Fibroblast of skin of back (primary cell): ENCODE results near the gene IKBKE.
"Not testable (repeated sequence)": the region's sequence is repeated elsewhere in the genome, so short reads cannot be mapped to it uniquely, and the experiment has no call there.

Source experiments
- DNase-seq: peaks from one replicate; pipeline ENCODE4 v3.0.0-alpha.2; 2013

Gene IKBKE

DNA sequence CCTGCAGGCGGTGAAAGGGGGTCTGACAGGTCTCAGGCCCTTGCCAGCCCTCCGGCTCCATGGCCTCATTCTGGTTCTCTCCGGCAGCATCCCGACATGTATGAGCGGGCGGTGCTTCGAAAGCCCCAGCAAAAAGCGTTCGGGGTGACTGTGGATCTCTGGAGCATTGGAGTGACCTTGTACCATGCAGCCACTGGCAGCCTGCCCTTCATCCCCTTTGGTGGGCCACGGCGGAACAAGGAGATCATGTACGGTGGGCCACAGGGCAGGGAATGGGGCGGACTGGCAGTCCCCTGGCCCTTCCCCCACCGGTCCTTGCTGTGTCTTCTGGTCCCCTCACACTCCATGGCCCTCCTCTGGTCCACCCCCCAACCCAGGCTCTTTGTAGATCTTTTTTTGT lies 6.3 kb downstream of the IKBKE start:
- no peak for DNase-seq

DNA sequence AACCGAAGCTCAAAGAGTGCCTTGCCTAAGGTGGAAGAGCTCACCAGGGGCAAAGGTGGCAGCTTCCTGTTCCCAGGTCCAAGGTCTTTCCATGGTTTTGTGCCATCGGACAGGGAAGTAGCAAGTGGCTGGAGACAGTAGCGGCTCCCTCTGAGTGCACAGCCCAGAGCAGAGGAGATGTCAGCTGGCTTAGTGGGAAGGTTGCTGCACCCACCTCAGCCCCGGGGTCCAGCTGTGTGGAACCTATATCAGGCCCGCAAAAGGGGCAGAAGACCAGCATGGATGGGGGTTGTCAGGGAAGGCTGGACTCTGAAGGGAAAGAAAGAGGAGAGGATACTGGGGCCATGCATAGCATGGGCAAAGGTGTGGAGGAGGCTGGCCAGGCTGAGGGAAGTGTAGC lies 6.8 kb downstream of the IKBKE start:
- no peak for DNase-seq

DNA sequence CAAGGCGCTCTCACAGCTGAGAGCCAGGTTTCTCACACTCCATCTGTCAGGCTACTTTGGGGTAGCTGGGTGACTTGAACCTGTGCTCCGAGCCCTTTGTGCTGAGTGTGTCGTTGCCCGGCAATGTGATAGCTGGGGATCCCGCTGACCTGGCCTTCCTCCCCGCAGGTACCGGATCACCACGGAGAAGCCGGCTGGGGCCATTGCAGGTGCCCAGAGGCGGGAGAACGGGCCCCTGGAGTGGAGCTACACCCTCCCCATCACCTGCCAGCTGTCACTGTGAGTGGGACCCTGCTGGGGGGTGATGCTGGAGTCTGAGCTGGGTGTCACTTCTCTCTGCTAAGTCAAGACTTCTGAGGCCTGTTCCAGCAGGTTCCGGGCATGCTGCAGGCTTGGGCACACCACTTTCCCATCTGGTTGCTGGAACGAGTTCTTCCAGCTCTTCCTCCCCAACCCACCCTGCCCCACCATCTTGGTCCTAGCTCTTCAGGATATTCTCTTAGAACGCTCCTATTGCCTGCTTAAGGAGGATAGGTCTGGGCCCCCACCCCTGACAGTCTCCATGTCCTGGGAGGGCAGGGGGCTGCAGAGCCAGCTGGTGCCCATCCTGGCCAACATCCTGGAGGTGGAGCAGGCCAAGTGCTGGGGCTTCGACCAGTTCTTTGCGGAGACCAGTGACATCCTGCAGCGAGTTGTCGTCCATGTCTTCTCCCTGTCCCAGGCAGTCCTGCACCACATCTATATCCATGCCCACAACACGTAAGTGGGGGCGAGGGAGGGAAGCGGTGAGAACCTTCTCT lies 7.5 kb downstream of the IKBKE start:
- DNase-seq, result no peak

DNA sequence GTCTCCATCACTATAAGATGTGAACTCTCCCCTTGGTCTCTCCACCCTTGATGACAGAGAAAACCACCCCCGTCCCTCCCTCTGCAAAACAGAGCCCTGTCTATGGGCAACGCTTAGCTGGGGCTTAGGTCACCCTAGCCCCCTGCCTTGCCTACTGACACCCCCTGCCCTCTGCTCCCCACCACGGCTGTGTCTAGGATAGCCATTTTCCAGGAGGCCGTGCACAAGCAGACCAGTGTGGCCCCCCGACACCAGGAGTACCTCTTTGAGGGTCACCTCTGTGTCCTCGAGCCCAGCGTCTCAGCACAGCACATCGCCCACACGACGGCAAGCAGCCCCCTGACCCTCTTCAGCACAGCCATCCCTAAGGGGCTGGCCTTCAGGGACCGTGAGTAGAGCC lies 8.5 kb downstream of the IKBKE start:
- no peak for DNase-seq

DNA sequence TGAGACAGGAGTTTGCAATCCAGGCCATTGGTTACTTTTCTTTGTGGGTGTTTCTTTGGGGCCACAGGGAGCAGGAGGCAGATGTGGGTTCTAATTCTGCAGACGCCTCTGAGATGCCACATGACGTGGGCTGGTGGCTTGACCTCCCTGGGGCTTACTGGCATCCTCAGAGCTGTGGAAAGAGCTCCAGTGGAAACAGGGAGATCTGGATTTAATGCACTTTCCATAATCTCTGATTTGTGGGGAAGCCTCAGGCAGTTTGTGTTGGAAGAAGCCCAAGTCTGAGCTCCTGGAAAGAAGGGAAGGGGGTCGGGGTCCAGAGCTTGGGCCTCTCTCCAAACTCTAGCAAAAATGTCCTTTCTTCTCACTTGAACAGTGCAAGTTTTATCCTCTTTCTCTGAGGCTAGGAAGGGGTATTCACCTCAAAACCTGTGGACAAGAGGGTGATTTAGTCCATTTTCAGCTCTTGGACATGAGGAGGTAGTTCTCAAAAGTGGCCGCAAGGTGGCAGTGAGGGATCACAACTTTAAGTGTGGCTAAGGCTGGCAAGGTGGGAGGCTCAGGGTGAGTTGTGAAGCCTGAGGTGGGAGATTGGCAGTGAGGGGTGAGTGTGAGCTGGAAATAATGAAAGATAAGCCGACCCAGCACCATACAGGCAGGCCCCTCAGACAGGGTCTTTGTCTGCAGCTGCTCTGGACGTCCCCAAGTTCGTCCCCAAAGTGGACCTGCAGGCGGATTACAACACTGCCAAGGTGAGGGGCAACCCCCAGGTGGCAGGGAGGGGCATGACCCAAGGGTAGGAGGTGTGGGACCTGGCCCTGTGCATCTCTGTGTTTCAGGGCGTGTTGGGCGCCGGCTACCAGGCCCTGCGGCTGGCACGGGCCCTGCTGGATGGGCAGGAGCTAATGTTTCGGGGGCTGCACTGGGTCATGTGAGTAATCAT lies 9.2 kb downstream of the IKBKE start:
- peak; percentile 71 for DNase-seq

DNA sequence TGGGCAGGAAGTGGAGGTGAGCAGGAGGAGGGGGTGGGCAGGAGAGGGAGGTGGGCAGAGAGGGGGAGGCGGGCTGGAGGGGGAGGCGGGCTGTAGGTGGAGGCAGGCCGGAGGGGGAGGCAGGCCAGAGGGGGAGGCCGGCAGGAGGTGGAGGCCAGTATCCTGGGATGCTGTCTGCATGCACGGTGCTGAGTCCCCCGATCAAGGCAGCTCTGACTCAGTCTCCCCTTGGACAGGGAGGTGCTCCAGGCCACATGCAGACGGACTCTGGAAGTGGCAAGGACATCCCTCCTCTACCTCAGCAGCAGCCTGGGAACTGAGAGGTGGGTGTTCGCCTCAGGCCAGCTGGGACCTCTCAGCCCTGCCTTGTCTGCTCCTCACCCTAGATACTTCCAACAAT lies 9.9 kb downstream of the IKBKE start:
- DNase-seq, result no peak

DNA sequence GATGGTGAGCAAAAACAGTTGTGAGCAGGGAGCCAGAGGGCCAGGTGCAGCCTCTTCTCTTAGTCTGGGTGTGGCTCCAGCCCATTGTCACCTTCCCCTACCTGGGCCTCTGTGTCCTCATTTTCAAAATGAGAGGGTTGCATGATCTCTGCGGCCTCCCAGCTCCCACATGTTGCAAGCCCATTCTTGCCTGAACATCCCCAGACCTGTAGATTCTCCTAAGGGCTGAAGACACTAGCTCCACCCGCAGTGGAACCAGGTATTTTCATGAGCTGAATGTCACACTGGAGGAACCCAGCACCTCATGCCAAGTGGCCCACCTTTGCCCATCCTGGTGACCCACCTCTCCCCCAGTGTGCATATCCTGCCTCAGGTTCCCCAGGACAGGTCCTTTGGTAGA lies 12.3 kb downstream of the IKBKE start:
- DNase-seq, result no peak

DNA sequence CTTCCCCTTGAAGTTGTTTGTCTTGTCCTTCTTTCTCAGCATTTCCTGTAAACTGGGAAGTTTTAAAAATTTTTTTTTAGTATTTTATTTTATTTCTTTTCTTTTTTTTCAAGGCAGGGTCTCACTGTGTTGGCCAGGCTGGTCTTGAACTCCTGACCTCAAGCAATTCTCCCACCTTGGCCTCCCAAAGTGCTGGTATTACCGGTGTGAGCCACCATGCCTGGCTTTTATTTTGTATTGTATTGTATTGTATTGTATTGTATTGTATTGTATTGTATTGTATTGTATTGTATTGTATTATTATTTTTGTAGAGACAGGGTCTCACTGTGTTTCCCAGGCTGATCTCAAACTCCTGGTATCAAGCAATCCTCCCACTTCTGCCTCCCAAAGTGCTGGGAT lies 13.6 kb downstream of the IKBKE start:
- not testable (repeated sequence) for DNase-seq

DNA sequence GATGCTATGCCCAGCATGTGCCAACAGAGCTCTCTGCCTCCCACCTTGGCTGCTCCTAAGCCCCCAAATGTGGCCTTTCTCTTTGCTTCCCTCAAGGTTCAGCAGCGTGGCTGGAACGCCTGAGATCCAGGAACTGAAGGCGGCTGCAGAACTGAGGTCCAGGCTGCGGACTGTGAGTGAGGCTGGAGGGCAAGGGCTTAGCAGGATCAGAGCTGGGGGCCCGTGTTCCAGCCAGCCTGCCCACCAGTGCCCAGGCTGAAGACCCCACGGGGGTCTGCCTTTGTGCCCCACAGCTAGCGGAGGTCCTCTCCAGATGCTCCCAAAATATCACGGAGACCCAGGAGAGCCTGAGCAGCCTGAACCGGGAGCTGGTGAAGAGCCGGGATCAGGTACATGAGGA lies 14.6 kb downstream of the IKBKE start:
- DNase-seq, result no peak

DNA sequence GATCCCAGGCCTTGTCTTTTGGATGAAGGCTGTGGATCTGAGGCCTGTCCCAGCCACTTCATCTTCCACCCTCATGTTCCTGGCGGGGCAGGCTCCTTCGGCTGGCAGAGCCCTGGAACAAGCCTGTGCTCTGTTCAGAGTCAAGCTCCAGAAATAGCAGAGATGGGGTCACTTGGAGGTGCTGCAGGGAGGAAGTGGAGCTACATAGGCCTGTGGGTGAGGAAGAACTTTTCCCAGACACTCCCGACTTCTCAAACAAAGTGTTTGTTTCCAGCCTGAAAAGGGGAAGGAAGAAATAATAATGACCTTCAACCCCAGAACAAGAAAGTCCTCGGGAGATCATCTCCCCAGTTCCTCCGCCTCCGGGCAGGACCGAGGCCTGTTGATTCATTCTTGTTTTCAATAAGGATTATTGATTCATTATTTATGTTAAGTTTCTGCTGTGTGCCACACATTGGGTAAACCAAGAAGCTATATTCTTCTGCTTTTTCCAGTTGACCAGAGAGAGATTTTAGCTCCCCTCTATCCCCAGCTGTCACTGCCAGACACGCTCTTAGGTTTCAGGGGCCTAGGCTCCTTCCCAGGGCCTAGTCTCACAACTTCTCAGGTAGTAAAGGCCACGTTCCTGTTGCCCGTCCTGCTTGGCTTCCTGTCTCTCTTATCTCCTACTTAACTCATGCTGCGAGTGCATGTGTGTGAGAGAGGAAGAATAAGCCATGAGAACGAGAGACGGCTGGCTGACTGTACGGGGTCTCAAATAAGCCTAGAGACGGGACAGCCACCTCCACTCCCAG lies 16.9 kb downstream of the IKBKE start:
- no peak for DNase-seq

DNA sequence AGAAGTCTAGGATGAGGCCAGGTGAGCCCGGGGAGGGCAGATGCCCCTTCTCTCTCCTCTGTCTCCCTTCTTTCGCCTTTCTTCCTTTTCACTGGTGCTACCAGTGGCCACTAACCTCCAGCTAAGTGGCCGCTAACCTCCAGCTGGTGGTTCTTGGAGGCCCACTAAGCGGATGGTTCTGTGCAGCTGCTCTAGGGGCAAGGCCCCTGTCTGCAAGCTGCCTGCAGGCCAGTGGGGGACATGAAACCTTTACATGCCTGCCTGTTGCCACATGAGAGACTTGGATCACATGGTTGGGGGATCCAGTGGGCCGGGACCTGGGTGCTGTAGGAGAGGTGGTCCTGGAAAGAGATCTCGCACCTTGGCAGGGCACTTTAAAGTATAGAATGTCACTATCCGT lies 17.7 kb downstream of the IKBKE start:
- DNase-seq, result no peak

DNA sequence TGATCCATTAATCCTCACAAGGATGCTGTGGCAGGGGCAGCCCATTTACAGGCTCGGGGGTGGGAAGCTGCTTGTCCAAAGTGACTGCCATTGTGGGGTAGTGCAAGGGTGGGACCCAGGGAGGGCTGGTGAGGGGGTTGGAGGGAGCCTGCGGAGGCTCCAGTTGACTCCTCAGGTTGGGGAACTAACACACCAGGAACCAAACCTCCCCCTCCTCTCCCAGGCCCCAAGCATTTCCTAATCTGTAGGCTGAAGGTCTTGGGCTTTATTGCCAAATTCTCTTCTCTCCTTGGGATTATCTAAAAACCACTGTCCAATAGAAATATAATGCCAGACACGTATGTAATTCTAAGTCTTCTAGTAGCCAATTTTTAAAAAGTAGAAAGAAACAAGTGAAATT lies 18.2 kb downstream of the IKBKE start:
- no peak for DNase-seq

DNA sequence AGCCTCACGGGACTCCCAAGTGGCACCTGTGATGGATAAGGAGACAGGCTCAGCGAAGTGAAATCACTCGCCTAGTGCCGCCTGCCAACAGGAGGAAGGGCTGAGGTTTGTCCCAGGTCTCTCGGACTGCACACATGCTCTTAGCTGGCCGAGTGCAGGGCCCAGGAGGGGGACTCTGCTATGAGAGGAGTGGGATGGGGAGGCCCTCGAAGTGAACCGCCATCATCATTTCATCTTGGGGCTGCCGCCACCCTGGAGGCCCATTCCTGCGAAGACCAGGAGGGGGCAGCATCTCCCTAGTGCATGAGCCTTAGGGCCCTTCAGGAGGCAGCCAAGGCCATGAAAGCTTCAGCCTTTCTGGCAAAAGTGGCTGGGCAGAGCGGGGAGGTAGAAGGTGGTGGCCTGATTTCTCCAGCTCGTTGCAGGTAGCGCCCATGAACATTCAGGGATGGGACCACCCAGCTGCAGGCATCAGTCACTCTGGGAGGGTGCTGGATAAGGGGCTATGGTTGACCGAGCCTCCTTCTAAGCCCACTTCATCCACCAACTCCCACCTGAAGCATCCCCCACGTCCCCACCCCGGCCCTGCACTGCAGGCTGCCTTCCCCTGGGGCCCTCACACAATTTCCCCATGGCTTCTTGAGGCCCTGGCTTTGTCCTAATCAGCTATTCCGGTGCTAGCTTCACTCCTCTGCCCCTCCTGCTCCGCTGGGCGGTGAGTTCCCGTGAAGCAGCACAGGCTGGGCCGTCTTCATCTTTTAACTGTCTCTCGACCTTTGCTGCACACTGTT lies 19.9 kb downstream of the IKBKE start:
- peak; percentile 64 for DNase-seq

DNA sequence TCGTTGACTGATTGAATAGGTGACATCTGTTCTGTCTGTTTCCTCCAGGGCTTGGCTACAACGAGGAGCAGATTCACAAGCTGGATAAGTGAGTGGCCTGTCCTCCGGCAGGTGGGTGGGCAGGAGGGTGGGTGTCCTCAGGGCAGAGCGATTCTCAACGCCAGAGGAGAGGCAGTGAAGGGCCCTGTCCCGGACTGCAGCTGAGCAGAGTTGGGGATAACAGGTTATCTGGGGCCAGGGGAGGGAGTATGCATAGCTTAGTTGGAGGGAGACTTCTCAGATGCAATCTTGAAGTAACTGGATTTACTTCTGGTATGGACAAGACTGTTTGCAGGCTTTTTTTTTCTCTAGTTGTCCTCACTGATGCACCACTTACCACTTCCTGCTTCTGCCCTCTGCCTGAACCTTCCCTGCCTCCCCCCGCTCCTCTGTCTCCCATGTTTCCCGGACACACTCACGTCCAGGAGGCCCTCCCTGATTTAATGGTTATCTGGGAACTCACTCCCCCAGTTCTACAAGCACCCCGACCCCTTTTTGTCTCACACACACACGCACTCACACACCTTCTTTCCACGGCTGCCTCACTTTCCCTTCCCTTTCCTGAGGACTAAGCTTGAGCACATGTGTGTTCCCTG lies 20.6 kb downstream of the IKBKE start:
- DNase-seq, result peak; percentile 50

DNA sequence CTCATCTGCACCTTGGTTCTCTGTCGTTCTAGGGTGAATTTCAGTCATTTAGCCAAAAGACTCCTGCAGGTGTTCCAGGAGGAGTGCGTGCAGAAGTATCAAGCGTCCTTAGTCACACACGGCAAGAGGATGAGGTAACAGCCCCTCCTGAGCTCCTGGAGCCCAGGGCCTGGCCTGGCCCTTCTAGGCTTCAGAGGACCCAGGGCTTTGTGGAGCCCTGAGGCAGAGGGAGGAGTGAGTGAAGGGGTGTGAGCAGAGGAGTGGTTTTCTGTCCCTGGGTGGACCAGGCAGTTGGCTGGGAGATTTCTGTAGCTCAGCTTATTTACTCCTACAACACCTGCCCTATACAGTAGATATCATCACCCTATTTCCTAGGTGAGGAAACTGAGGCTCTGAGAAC lies 21.3 kb downstream of the IKBKE start:
- no peak for DNase-seq

DNA sequence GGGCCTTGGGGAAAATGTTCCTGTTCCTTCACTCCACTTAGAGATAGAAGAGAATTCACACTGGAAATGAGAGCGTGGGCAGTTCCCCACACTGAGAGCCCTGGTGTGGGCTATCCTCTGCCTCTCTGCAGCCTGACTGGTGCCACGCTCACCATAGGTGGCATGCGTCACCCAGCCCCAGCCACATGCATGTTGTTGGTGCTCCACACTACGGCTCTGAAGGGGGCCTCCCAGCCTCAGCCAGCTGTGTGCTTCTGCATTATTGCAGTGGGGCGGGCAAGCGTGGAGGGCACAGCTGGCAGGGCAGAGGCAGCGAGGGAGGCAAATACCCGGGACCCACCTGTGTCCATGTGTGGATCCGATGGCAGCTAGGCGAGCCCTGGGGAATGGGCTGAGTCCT lies 22.3 kb downstream of the IKBKE start:
- DNase-seq, result no peak

DNA sequence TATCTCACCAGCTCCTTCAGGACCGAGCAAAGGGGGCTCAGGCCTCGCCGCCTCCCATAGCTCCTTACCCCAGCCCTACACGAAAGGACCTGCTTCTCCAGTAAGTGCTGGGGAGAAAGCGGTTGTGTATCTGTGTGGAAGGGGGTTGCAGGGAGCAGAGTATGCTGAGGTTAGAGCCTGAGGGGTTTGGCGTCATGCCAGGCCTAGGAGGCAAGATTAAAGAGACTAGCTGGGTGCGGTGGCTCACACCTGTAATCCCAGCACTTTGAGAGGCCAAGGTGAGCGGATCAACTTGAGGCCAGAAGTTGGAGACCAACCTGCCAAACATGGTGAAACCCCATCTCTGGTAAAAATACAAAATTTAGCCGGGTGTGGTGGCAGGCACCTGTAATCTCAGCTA lies 23.0 kb downstream of the IKBKE start:
- no peak for DNase-seq

DNA sequence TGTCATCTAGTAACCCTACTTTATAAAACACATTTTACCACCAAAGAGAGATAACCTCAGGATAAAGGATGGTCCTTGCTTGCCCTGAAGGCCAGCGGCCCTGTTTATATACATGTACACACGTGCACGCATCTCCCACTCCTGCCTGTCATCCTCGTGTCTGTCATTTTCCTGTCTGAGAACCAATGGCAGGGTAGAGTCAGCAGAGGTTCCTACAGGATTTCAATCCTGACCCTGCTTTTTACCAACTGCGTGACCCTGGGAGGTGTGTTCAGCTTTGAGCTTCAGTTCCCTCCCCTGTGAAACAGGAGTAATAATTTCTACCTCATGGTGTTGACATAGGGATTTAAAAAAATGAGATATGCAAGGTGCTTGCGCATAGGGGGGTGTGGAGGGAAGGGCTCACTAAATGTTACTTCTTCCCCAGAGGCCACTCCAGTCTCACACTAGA lies 24.8 kb downstream of the IKBKE start:
- no peak for DNase-seq

DNA sequence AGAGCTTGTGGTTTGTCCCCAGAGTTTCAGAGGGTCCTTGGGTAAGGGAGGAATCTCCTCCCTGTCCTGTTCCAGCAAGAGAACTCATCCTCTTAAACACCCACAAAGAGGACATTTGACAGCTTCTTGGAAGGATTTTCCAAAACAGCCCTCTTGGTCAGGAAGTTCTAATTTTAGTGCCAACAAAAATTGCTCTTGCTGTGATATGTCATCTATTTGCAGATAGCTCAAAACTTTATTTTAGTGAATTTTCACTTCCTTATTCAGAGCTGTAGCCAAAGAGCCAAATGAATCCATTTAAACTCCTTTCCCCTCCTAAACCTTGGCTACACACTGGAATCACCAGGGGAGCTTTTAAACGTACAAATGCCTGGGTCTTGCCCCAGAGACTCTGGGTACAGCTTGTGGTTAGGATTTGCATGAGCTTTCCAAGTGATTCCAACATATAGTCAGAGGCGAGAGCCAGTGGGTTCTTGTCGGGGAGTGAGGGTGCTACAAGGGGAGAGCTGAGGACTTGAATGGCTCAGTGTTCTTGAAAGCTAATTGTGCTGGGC lies 25.3 kb downstream of the IKBKE start:
- peak; percentile 20 for DNase-seq

DNA sequence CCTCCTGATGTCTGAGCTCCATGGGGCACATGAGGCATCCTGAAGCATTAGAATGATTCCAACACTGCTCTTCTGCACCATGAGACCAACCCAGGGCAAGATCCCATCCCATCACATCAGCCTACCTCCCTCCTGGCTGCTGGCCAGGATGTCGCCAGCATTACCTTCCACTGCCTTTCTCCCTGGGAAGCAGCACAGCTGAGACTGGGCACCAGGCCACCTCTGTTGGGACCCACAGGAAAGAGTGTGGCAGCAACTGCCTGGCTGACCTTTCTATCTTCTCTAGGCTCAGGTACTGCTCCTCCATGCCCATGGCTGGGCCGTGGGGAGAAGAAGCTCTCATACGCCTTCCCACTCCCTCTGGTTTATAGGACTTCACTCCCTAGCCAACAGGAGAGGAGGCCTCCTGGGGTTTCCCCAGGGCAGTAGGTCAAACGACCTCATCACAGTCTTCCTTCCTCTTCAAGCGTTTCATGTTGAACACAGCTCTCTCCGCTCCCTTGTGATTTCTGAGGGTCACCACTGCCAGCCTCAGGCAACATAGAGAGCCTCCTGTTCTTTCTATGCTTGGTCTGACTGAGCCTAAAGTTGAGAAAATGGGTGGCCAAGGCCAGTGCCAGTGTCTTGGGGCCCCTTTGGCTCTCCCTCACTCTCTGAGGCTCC lies 26.0 kb downstream of the IKBKE start:
- no peak for DNase-seq

DNA sequence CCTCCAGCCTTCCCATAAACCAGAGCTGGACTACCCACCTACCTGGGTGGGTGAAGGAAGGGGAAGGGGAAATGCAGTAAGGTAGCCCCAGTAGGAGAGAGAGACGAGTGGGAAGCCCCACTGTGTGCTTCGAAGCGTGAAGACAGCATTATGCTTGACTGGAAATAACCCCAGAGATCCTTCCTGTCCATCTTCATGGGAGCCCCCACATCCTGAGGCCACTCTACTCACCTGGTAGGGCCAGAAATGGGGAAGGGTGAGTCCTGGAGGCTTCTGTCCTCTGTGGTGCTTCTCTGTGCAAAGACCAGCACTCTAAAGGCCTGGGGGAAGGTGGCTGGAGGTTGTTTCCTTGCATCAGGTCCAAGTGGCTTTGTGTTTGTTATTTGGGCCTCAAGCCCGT lies 27.1 kb downstream of the IKBKE start:
- no peak for DNase-seq
